Measurements from ENCODE around the gene TRAIP.
"Not testable (repeated sequence)": the region's sequence is repeated elsewhere in the genome, so short reads cannot be mapped to it uniquely, and the experiment has no call there.

The TRAIP gene

DNA sequence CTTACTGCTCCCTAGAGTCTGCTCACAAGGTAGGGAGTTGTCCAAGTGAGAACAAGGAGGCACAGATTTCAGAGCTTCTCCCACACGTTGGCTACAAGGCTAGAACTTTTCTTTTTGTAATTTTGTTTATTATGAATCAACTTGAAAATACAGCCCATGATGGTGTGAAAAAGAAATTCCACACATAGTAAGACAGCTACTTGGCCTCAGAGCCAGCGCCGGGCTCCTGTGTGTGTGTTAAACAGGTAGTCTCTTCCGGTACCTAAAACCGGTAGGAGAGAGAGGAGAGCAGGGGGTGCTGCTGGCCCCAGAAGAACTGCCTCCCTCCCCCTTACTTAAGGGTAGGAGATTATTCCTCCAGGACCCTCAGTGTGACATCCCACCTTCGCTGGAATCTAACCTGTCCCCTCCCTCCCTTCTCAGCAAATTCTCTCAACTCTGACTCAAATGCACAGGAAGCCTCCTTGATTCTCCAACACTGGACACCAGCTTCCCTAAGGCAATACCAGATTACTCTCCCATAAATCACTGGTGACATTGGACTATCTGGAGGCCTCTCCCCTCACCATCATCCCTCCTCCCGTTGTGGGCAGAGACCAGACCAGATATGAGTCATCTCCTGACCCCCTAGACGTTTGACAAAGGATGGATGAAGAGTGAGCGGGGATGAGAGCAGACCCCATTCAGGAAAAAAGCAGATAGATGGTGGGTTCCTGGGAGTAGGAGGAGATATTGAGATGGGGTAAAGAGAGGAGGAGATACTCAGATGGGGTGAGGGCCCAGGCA is 65.5 kb downstream of the TRAIP start:
- no peak for DNase-seq

DNA sequence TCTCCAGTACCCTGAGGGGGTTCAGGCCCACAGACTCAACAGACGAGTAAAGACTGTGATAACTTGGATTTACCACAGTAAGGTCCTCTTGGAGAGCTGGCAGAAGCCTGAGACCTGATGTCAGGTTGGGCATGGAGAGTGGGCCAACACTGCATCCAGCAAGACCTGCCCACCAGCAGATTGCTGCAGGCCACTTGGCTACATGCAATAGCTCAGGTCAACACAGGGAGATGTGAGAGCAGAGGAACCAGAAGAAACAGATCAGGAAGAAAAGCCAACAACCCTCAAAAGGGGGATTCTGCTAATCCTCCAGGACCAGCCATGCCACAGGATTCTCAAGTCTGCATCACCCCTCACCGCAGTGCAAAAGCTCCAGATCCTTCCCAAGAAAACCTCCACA is 68.3 kb downstream of the TRAIP start:
- no peak for DNase-seq

DNA sequence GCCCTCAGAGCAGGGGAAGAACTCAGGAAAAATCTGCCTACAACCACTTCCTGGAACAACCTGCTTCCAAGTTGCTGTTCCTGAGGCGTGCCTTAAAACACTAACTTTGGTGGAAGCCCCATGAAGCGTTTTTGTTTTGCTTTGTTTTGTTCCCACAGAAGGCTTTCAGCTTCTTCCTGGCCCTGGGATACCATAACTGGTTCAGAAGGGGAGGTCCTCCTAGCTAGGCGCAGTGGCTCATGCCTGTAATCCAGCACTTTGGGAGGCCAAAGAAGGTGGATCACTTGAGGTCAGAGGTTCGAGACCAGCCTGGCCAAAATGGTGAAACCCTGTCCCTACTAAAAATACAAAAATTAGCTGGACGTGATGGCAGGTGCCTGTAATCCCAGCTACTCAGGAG is 68.8 kb downstream of the TRAIP start:
- DNase-seq: no peak

DNA sequence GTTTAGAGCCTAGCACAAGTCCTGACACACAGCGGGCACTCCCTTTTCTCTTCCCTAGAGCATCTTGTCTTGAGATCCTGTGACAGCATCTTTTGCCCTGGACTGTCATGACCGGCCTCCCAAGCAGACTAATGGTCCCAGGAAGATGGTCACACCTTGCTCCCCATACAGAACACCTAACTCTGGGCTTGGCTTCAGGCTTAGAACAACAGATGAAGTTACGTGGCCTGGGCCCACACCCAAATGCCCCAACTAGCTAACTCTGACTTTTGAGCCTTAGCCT is 69.2 kb downstream of the TRAIP start:
- DNase-seq: no peak

DNA sequence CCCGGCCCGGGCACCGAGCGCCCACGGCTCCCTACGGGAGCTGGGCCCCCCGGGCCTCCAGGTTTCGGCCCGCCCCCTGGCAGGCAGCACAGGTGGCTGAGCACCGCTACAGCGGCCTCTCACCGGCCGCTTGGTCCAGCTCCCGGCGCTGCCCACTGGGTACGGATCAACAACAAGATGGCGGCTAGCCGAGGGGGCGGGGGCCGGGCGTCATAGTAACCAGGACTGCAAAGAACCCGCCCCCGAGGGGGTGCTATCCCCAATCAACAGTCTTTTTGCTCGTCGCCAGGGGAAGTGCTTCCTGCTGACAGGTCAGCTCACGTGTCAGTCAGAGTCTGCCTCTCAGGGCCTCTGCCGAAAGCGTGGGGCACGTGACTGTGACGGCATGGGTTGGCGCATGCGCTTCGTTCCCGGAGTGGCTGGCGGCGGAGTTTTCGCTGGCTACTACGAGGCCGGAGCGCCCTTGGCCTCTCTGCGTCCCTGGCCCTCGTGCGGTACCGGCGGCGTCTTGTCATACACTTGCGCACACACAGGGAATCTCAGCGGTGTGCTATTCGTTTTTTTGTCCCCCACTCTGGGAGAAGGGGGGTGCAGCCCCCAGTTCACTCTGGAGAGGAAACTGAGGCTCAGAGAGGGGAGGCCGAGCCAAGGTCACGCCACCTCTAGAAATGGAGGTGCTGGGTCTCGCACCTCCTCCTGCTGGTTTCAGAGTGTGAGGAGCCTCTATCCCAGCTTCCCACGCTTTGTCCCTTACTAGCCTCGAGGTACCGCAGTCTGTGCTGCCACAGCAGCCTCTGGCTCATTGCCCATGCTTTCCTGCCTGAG is 69.8 kb downstream of the TRAIP start, which contains the start of gene IP6K1:
Gene IP6K1 (minus strand): TSS at position 186 of the 825 bp plus-strand sequence. CDS start 38,502 bp downstream, outside the sequence.
- peak; percentile 88 for DNase-seq

DNA sequence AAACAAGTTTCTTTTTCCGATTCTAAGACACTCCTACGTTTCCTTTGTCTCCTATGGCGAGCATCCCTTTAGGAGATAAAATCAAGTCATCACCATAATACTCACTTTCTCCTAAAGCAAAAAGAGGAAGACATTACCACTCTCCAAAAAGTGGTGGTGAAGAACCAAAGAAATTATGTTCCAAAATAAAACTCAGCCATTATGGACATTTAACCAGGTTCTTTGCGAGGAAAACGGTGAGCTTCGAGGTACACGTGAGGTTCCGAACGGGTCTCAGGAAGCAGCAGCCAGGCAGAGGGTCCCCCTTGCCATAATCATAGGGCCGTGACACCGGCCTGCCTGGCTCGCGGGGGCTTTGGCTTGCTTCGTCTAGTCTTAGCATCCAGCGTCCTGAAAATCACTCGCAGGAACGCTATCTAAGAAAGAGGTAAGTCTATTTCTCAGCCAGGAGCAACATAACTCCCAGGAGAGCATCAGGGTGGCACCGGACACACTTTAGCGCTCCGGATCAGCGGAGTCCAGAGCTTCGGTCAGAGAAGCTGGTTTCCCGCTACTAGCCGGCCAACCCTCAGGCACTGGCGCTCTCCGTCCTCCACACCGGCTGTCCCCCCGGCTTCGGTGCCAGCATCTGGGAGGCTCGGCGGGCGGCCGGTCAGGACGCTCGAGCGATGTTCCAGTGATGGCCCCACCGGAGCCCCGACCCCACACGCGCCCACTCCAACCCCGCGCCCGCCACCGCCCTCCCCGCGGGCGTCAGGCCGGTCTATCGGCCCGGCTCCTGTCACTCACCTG is 70.6 kb downstream of the TRAIP start:
- DNase-seq: no peak

DNA sequence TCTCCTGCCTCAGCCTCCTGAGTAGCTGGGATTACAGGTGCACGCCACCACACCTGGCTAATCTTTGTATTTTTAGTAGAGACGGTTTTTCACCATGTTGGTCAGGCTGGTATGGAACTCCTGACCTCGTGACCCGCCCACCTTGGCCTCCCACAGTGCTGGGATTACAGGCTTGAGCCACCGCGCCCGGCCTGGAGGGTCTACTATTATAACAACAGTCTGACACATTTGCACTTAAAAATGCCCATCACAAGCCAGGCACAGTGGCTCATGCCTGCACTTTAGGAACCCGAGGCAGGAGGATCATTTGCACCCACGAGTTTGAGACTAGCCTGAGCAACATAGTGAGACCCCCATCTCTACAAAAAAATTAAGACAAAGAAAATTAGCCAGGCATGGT is 74.1 kb downstream of the TRAIP start:
- not testable (repeated sequence) for DNase-seq

DNA sequence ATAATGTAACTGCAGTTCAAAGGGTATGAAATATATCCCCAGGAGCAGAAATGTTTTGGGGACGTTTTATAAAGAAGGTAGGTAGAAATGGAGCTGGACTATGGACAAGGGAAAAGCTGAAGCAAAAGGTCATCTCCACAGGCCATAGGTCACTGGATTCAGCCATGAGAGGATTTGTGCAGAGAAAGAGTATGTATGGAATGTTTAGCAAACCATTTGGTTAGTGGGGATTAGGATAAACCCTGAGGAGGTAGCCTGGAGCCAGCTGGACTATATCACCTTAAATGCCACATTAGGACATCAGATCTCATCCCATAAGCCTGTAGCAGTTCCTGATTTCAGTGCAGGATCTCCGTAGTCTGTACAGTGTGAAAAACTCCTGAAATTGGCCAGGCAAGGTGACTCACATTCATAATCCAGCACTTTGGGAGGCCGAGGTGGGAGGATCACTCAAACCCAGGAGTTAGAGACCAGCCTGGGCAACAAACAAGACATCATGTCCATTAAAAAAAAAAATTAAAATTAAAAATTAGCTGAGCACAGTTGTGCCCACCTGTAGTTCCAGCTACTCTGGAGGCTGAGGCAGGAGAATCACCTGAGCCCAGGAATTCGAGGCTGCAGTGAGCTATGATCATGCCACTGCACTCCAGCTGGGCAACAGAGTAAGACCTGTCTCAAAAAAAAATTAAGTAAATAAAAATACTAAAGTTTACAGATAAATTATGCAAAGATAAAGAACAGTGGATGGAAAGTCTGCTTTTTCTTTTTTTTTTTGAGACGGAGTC is 74.8 kb downstream of the TRAIP start:
- no peak for DNase-seq

DNA sequence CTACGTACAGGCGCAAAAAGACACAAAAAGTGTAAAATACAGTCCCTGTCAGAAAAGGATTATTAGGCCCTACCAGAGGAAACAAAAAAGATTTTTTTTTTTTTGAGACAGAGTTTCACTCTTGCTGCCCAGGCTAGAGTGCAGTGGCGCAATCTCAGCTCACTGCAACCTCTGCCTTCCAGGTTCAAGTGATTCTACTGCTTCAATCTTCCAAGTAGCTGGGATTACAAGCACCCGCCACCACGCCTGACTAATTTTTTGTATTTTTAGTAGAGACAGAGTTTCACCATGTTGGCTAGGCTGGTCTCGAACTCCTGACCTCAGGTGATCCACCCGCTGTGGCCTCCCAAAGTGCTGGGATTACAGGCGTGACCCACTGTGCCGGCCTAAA is 75.4 kb downstream of the TRAIP start:
- not testable (repeated sequence) for DNase-seq

DNA sequence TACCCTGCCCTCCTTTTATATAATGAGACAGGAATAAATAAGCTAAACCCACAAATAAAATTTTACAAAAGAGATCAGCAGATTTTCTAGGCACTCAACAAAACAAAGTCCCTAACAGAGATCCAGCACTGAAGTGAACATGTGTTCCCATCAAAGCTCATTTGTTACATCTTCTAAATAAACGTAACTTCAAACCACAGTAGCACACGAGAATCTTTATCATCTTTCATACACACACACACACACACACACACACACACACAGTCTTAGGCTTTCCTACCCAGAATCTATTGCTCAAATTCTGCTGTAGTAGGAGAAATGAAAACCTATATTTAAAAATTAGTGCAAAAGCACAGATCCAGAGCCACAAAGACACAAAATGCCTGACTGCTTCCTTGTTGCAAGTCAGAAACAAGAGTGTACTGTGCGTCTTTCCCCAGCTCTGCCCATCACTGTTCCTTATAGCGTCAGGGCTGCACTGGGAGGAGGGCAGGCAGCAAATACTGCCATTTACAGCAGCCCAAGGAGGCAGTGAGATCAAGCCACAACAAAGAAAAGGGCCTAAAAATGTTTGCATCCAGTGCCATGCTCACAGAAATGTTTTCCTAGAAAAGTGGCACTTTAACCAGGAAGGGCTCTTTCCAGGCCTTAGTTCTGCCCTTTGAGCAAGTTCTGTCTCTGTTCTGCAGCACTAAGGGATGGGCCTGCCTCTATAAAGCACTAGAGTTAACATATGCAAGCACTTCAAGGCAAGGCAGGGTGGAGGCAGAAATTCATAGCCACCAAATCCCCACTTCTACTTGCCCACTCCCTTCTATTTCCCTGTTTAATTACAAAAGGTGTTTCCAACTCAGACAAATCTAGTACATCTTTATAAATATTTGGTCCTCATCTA is 76.0 kb downstream of the TRAIP start:
- no peak for DNase-seq

DNA sequence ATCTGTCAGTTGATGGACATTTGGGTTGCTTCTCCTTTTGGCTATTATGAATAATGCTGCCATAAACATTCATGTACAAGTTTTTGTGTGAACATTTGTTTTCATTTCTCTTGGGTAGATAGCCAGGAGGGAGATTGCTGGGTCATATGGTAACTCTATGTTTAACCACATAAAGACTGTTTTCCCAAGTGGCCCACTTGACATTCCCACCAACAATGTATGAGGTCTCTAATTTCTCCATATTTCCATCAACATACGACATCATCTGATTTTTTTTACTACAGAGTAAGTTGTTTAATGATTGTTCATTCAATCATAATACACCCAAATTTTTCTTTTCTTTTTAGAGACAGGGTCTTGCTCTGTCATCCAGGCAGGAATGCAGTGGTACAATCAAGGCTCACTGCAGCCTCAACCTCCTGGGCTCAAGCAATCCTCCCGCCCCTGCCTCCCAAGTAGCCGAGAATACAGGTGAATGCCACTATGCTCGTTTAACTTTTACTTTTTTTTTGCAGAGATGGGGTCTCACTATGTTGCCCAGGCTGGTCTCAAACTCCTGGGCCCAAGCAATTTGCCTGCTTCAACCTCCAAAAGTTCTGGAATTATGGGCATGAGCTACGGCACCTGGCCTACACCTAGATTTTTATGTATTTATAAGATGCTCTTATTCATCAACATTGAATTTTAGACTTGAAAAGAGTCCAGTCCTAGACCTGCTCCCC is 76.8 kb downstream of the TRAIP start:
- DNase-seq: no peak
